A549 treated with Hydrocortisone at 1 μM for 4 hours (cell line): ENCODE measurements around the gene GMCL1. TPM values are rescaled to one million over a fixed set of nuclear protein-coding genes. Genes with fewer than 3 reads are reported as not detected.

ENCODE experiments used
- total RNA-seq: library from RNA; stranded (reverse); fragments of 200-300 nt; extraction: Qiagen RNA extraction; gene quantifications from 5 replicates; pipeline ENCODE4 v1.2.3, GENCODE V29; 2022

GMCL1 gene
- 7.8 to 12.2 TPM (median 10.7 TPM) in 5 replicates for total RNA-seq

GRCh38 chr2:69829256-69830044 is at the start of gene GMCL1:
GMCL1 (plus strand) TSS chr2:69829660; CDS start chr2:69829893, 233 bp downstream.

GRCh38 chr2:69893684-69894551 is 64.5 kb downstream of the GMCL1 start, which contains the start of gene SNRNP27:
SNRNP27 (plus strand) TSS chr2:69893956; CDS start chr2:69893985, 29 bp downstream.

GRCh38 chr2:69914950-69915945 is 85.8 kb downstream of the GMCL1 start, which contains the start of gene MXD1:
MXD1 (plus strand) TSS chr2:69915109; CDS start chr2:69915331, 222 bp downstream.

Other genes with a start within 250 kb of the GMCL1 start
- 9.8 to 17.5 TPM (median 13.8 TPM) in 5 replicates for gene AAK1, start 185.9 kb upstream of the GMCL1 start, total RNA-seq
- 321 to 371 TPM (median 353 TPM) in 5 replicates for gene ANXA4, start 87.5 kb upstream of the GMCL1 start, total RNA-seq
- gene SNRNP27, start 64.3 kb downstream of the GMCL1 start, total RNA-seq: 45.4 to 69.0 TPM (median 53.1 TPM) in 5 replicates
- 1.8 to 2.8 TPM (median 2.2 TPM) in 5 replicates for gene MXD1, start 85.4 kb downstream of the GMCL1 start, total RNA-seq
- 0.22 to 0.44 TPM (median 0.25 TPM) in 5 replicates for gene ASPRV1, start 132.0 kb downstream of the GMCL1 start, total RNA-seq